ENCODE measurements around the gene COQ5. TPM values are rescaled to one million over a fixed set of nuclear protein-coding genes. Genes with fewer than 3 reads are reported as not detected.
"Not testable (repeated sequence)": the region's sequence is repeated elsewhere in the genome, so short reads cannot be mapped to it uniquely, and the experiment has no call there.

The COQ5 gene
- 35.0 TPM for polyA plus RNA-seq (2013, experiment 1 of 2; ENCODE audit: insufficient read length)
- 36.3 TPM for polyA plus RNA-seq (2013, experiment 2 of 2; ENCODE audit: insufficient read length)

GRCh38 chr12:120528861-120529525, at the start of gene COQ5:
COQ5 (minus strand) TSS chr12:120529158; CDS start chr12:120529141, 17 bp downstream.
- peak; percentile 87 for DNase-seq

GRCh38 chr12:120574106-120574505, 45.1 kb upstream of the COQ5 start:
- no peak for DNase-seq

GRCh38 chr12:120573560-120573959, 44.6 kb upstream of the COQ5 start:
- DNase-seq = no peak

GRCh38 chr12:120571299-120571698, 42.3 kb upstream of the COQ5 start:
- DNase-seq = no peak

- DNase-seq = no peak
These were observed 34.5 kb upstream of the COQ5 start for GRCh38 chr12:120563495-120563894.

- no peak for DNase-seq
These were observed 33.9 kb upstream of the COQ5 start for GRCh38 chr12:120562906-120563305.

GRCh38 chr12:120557589-120557988, 28.6 kb upstream of the COQ5 start:
- no peak for DNase-seq

- no peak for DNase-seq
These were observed 25.7 kb upstream of the COQ5 start for GRCh38 chr12:120554678-120555077.

GRCh38 chr12:120546050-120546386, 17.1 kb upstream of the COQ5 start:
- DNase-seq = no peak

GRCh38 chr12:120544691-120545090, 15.7 kb upstream of the COQ5 start:
- DNase-seq = no peak

GRCh38 chr12:120542166-120542565, 13.2 kb upstream of the COQ5 start:
- DNase-seq = no peak

GRCh38 chr12:120540445-120540844, 11.5 kb upstream of the COQ5 start:
- DNase-seq = no peak

- DNase-seq = peak; percentile 34
These were observed 10.3 kb upstream of the COQ5 start for GRCh38 chr12:120539303-120539702.

GRCh38 chr12:120538281-120539156, 9.6 kb upstream of the COQ5 start:
- DNase-seq = peak; percentile 50

- DNase-seq = no peak
These were observed 8.9 kb upstream of the COQ5 start for GRCh38 chr12:120537856-120538220.

- no peak for DNase-seq
These were observed 7.3 kb upstream of the COQ5 start for GRCh38 chr12:120536064-120536791.

- DNase-seq = peak; percentile 67
These were observed 6.0 kb upstream of the COQ5 start for GRCh38 chr12:120534703-120535655.

- DNase-seq = peak; percentile 89
These were observed 5.3 kb upstream of the COQ5 start, which contains the start of gene RNF10 for GRCh38 chr12:120534203-120534702. RNF10 (plus strand) TSS chr12:120534356; CDS start chr12:120534812, 456 bp downstream.

GRCh38 chr12:120532701-120533238, 3.8 kb upstream of the COQ5 start:
- no peak for DNase-seq

GRCh38 chr12:120530418-120530761, 1.4 kb upstream of the COQ5 start:
- not testable (repeated sequence) for DNase-seq

- DNase-seq = peak; percentile 61
These were observed 871 bp upstream of the COQ5 start for GRCh38 chr12:120529641-120530417.
